Measurements from ENCODE around the gene PAX4.

DNA sequence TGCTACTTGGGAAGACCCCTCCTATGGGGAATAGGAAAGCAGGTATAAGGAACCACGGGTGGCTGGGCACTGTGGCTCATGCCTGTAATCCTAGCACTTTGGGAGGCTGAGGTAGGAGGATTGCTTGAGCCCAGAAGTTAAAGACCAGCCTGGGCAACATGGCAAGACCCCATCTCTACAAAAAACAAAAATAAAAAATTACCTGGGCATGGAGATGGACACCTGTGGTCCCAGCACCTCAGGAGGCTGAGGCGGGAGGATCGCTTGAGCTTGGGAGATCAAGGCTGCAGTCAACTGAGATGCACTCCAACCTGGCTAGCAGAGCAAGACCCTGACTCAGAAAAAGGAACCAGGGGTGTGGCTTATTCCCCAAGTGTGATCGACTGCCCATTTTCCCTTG, 25.4 kb downstream of the PAX4 start:
- TF ChIP-seq, protein P1, sequence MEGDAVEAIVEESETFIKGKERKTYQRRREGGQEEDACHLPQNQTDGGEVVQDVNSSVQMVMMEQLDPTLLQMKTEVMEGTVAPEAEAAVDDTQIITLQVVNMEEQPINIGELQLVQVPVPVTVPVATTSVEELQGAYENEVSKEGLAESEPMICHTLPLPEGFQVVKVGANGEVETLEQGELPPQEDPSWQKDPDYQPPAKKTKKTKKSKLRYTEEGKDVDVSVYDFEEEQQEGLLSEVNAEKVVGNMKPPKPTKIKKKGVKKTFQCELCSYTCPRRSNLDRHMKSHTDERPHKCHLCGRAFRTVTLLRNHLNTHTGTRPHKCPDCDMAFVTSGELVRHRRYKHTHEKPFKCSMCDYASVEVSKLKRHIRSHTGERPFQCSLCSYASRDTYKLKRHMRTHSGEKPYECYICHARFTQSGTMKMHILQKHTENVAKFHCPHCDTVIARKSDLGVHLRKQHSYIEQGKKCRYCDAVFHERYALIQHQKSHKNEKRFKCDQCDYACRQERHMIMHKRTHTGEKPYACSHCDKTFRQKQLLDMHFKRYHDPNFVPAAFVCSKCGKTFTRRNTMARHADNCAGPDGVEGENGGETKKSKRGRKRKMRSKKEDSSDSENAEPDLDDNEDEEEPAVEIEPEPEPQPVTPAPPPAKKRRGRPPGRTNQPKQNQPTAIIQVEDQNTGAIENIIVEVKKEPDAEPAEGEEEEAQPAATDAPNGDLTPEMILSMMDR (IDR thresholded peaks at IDR 0.05 in 8 of 11, conservative IDR thresholded peaks at IDR 0.05 in 3 of 11): no peak
- TF ChIP-seq POLR2A (IDR thresholded peaks at IDR 0.05) (no peak), POLR2AphosphoS5 (IDR thresholded peaks at IDR 0.05) (no peak)
